Measurements from ENCODE around the gene NHS.

NHS gene

DNA sequence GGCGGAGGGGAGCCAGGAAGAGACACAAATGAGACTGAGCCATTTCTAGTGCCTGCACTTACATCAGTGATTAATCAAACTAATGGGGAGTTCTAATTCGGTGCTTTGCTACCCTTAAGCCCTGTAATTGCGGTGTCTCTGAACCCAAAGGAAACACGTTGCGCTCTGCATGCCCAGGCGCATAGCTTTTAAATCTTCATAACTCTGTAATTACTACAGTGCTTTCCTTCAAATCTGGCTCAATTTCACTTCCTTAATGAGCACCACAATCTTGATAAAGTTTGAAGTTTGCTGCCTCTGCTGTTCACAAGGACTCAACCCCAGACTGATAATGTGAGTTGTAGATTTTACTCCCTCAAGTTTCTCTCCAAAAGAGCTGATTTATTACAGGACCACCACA, 5.7 kb upstream of the NHS start:
- no peak overlapping the region for H3K4me3 ChIP-seq (ENCODE audit: low read length)
- no peak for TF ChIP-seq CTCF (IDR thresholded peaks at IDR 0.05; ENCODE audit: insufficient read depth, low read depth, low read length, missing control alignments)
- peak; percentile 15 for DNase-seq (ENCODE audit: low read depth)

DNA sequence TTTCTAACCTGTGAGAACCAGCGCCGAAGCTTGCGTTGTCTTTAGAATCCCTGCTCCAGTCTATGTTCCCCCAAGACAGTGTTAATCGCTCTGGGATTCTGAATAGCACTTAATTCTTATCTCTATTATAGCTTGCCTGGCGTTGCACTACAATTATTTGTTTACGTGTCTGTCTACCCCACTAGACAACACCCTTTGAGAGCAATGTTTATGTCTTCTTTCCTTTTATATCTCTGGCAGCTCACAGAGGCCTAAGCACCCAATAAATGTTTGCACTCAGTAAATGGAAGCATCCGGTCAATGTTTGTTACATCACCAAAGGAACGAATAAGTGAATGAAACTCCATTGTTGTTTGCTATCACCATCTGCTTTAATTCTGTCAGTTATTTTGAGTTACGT, 4.8 kb upstream of the NHS start:
- DNase-seq (ENCODE audit: low read depth): no peak
- H3K4me3 ChIP-seq (ENCODE audit: low read length): no peak overlapping the region
- TF ChIP-seq CTCF (IDR thresholded peaks at IDR 0.05; ENCODE audit: insufficient read depth, low read depth, low read length, missing control alignments): no peak

DNA sequence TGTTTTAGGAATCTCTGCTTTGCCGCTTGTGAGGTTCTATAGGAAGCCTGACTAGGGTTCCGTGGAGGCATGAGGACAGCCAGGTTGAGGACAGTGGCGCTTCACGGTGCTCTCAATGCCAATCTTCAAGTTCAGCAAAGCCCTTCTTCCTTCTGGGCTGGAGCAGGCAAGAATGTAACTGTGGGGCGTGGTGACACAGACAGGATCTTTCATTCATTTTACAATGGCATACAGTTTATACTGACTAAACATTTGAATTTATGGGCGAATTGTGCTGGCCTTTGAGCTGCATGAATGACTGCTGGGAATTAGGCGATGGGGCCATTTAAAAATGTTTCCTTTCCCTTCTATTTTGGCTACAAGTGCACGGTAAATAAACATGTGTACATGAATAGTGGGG, 2.9 kb upstream of the NHS start:
- DNase-seq (ENCODE audit: low read depth): no peak
- TF ChIP-seq CTCF (IDR thresholded peaks at IDR 0.05; ENCODE audit: insufficient read depth, low read depth, low read length, missing control alignments): no peak
- H3K4me3 ChIP-seq (ENCODE audit: low read length): no peak overlapping the region

- H3K4me3 ChIP-seq (ENCODE audit: low read length): no peak overlapping the region
- no peak for DNase-seq (ENCODE audit: low read depth)
- TF ChIP-seq CTCF (IDR thresholded peaks at IDR 0.05; ENCODE audit: insufficient read depth, low read depth, low read length, missing control alignments): no peak
Measured at GRCh38 chrX:17373337-17373736, 1.7 kb upstream of the NHS start.

DNA sequence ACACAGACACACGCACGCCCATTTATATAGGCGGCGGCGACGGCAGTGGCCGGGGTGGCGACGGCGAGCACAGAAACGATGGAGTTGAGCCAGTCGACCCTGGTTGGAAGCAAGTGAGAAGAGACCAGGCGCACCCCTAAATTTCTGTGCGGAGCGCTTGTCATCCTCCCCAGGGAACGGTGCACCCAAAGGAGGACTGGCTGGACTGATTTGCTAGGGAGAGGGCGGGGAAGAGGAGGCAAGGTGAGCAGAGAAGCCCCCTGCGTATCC, 302 bp downstream of the NHS start:
- no peak for TF ChIP-seq CTCF (IDR thresholded peaks at IDR 0.05; ENCODE audit: insufficient read depth, low read depth, low read length, missing control alignments)
- H3K4me3 ChIP-seq (ENCODE audit: low read length): peak overlapping the region; percentile 62
- DNase-seq (ENCODE audit: low read depth): peak; percentile 14

- no peak for TF ChIP-seq CTCF (IDR thresholded peaks at IDR 0.05; ENCODE audit: insufficient read depth, low read depth, low read length, missing control alignments)
- peak; percentile 32 for DNase-seq (ENCODE audit: low read depth)
- H3K4me3 ChIP-seq (ENCODE audit: low read length): peak overlapping the region; percentile 62
Measured at GRCh38 chrX:17375637-17376430, 834 bp downstream of the NHS start.

GRCh38 chrX:17376431-17377077, 1.6 kb downstream of the NHS start:
- DNase-seq (ENCODE audit: low read depth): peak; percentile 29
- TF ChIP-seq CTCF (IDR thresholded peaks at IDR 0.05; ENCODE audit: insufficient read depth, low read depth, low read length, missing control alignments): no peak
- peak overlapping the region; percentile 60 for H3K4me3 ChIP-seq (ENCODE audit: low read length)

Measured in epithelial cell of esophagus (primary cell).